ENCODE data around the gene TNFRSF11A.

TNFRSF11A gene

GRCh38 chr18:62364558-62364957 is 39.4 kb downstream of the TNFRSF11A start:
- DNase-seq (ENCODE audit: low read depth) = no peak
- H3K4me3 ChIP-seq (ENCODE audit: control insufficient read depth, low read depth, low read length) = no peak overlapping the region
- TF ChIP-seq CTCF (conservative IDR thresholded peaks at IDR 0.05; ENCODE audit: control insufficient read depth, insufficient read depth, low read depth, low read length) = no peak

GRCh38 chr18:62365420-62365819 is 40.3 kb downstream of the TNFRSF11A start:
- TF ChIP-seq CTCF (conservative IDR thresholded peaks at IDR 0.05; ENCODE audit: control insufficient read depth, insufficient read depth, low read depth, low read length) = no peak
- no peak for DNase-seq (ENCODE audit: low read depth)

DNA sequence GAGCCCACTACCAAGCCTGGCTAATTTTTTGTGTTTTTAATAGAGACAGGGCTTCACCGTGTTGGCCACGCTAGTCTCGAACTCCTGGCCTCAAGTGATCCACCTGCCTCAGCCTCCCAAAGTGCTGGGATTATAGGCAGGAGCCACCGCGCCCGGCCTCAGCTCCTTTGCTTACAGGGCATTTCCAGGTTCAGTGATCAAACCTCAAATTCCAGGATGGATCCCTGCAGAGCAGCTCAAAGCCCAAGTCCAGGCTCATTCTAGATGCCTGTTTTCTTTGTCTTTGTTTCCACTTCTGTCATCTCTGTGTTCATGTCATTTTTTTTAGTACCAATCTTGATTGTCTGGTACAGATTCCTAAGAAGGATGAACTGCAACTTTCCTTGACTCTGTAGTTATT is 41.9 kb downstream of the TNFRSF11A start:
- TF ChIP-seq CTCF (conservative IDR thresholded peaks at IDR 0.05; ENCODE audit: control insufficient read depth, insufficient read depth, low read depth, low read length) = no peak
- no peak for DNase-seq (ENCODE audit: low read depth)
- no peak overlapping the region for H3K4me3 ChIP-seq (ENCODE audit: control insufficient read depth, low read depth, low read length)

More at GRCh38 chr18:62365420-62365819, 40.3 kb downstream of the TNFRSF11A start:
- no peak overlapping the region for H3K4me3 ChIP-seq (ENCODE audit: control insufficient read depth, low read depth, low read length)

DNA sequence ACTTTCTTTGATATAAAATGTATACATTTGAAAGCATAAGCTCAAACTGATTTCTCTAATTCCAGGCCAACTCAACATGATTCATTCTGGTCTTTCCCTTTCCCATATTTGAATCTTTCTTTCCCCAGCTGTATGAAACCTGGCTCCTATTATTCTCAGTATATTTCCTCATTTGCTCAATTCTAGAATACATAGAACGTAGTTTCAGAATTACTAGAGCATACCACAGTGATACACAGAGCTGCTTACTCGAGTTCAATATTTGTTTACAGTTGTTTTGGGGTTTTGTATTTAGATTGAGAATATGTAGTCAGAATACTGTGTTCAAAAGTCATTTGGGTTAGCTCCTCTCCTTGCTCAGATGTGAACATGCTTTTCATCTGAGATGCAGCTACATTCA is 43.0 kb downstream of the TNFRSF11A start:
- H3K4me3 ChIP-seq (ENCODE audit: control insufficient read depth, low read depth, low read length) = no peak overlapping the region
- no peak for DNase-seq (ENCODE audit: low read depth)
- TF ChIP-seq CTCF (conservative IDR thresholded peaks at IDR 0.05; ENCODE audit: control insufficient read depth, insufficient read depth, low read depth, low read length) = no peak

DNA sequence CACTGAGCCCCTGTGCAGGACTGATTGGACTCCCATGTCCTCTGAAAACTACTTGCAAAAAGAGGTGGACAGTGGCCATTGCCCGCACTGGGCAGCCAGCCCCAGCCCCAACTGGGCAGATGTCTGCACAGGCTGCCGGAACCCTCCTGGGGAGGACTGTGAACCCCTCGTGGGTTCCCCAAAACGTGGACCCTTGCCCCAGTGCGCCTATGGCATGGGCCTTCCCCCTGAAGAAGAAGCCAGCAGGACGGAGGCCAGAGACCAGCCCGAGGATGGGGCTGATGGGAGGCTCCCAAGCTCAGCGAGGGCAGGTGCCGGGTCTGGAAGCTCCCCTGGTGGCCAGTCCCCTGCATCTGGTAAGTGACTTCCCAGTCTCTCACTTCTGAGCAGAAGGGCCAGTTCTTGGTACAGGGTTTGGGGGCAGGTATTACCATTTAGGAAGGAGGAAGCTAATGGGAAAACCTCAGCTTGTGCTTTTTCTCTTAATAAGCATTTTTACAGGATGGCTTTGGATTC is 44.1 kb downstream of the TNFRSF11A start:
- H3K4me3 ChIP-seq (ENCODE audit: control insufficient read depth, low read depth, low read length) = no peak overlapping the region
- DNase-seq (ENCODE audit: low read depth) = no peak
- no peak for TF ChIP-seq CTCF (conservative IDR thresholded peaks at IDR 0.05; ENCODE audit: control insufficient read depth, insufficient read depth, low read depth, low read length)

DNA sequence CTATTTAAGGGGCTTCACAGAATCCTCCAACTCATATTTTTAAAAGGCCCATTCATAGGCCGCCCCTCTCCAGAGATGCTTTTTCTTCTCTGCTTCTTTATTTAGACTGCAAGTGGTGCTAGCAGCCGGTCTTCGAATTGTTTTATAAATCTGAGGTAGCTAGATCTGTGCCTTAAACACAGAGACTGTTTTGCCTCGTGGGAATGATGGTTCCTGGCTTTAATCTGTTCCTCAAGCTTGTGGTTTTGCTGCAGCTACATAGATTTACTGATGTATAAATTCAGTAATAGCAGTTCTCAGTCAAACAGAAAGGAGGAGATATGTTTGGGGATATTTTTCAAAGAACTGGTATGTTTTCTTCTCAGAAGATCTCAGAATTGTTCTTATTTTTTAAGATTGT is 45.3 kb downstream of the TNFRSF11A start:
- no peak for DNase-seq (ENCODE audit: low read depth)
- H3K4me3 ChIP-seq (ENCODE audit: control insufficient read depth, low read depth, low read length) = no peak overlapping the region
- no peak for TF ChIP-seq CTCF (conservative IDR thresholded peaks at IDR 0.05; ENCODE audit: control insufficient read depth, insufficient read depth, low read depth, low read length)

DNA sequence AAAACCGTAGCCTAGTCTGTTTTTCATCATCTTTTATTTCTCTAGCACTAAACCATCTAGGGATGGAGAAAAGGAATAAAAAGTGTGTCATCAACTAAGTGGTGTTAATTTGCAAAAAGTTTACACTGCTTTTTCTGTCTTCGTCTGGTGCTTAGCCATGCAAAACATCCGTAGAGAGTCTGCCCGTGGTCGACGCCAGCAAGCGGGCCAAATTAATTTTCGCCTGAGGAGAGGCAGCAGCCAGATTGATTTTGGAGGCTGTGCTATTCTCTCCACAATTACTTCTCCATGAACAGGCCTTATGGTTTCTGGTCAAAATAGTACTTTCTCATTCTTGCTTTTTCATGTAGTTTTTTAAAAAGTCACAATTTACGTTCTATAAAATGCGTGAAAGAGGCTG is 46.3 kb downstream of the TNFRSF11A start:
- no peak for TF ChIP-seq CTCF (conservative IDR thresholded peaks at IDR 0.05; ENCODE audit: control insufficient read depth, insufficient read depth, low read depth, low read length)
- no peak for DNase-seq (ENCODE audit: low read depth)
- no peak overlapping the region for H3K4me3 ChIP-seq (ENCODE audit: control insufficient read depth, low read depth, low read length)

Measured in fibroblast of mammary gland (primary cell).